CD4-positive, alpha-beta T cell treated with Interleukin-4 for 1 hour (primary cell): Measurements from ENCODE around the gene ARPC1B.
"Not testable (repeated sequence)": the region's sequence is repeated elsewhere in the genome, so short reads cannot be mapped to it uniquely, and the experiment has no call there.

ENCODE experiments used
- DNase-seq, 2 donors: peaks; one replicate each; pipeline ENCODE4 v3.0.0-alpha.2; 2020 to 2022

ARPC1B gene

DNA sequence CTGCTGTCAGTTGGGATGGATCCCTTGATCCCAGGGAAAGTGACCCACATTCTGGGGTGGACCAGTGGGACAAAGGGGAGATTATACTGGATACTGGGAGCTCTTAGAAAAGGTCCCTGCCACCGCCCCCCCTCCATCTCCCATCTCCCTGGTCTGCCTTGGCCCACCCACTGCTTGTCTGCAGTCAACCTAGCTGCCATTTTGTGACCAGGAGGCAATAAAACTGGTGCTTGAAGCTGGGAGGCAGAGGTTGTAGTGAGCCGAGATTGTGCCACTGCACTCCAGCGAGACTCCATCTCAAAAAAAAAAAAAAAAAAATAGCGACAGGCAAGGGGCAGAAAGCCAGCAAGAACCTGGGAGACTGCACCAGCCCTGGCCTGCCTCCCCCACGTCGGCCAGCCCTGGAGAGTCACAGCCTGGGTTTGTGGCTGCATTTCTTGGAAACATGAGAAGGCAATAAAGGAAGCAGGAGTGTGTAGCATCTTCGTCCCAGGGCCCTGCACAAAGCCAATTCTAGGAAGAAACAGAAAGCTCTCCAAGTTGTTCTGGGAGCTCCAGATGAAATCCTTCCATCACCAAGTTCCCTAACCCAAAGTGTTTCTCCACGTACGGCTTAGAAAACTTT is 4.7 kb upstream of the ARPC1B start:
- DNase-seq: no peak

DNA sequence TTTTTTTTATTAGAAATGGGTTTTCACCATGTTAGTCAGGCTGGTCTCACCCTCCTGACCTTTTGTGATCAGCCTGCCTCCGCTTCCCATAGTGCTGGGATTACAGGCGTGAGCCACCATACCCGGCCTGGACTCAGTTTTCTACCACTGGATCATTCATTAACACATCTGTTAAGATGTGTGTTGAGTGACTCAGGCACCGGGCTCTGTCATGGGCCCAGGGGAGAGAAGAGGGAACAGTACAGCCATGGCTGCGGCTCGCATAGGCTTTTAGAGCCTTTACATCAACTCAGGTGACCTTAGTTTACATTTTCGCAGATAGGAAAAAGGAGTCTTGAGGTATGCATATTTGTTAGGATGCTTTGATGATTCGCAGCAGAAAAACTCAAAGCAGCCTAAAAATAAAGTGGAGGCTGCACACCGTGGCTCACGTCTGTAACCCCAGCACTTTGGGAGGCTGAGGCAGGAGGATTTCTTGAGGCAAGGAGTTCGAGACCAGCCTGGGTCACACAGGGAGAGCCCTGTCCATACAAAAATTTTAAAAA is 3.1 kb upstream of the ARPC1B start:
- DNase-seq: no peak

DNA sequence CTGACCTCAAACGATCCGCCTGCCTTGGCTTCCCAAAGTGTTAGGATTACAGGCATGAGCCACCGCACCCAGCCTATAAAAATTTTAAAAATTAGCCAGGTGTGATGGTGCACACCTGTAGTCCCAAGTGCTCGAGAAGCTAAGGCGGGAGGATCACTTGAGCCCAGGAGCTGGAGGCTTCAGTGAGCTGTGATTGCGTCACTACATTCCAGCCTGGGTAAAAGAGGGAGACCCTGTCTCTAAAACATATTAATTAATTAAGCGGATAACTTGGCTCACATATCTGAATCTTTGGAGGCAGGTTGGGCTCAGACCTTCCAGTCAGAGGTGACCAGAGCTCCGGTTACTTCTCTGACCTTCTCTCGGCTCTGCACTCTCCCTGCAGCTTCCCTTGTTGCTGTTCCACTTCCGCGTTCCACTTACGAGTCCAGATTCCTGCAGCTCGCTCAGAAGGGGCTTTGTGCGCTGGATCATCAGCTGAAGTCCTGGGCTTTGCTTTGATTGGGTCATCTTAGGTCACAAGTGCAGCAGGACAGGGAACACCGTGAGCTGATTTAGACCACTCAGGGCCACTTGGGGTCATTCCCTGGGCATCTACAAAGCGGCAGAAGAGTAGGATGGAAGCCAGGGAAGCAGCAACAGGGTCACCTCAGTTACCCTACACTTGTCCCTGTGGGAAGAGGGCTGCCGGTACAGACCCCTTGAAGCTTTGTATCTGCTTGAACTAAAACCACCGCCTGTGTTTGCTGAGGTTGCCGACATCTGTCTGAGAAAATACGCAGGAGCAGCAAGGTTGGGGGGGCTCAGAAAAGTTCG is 2.0 kb upstream of the ARPC1B start:
- DNase-seq: no peak

DNA sequence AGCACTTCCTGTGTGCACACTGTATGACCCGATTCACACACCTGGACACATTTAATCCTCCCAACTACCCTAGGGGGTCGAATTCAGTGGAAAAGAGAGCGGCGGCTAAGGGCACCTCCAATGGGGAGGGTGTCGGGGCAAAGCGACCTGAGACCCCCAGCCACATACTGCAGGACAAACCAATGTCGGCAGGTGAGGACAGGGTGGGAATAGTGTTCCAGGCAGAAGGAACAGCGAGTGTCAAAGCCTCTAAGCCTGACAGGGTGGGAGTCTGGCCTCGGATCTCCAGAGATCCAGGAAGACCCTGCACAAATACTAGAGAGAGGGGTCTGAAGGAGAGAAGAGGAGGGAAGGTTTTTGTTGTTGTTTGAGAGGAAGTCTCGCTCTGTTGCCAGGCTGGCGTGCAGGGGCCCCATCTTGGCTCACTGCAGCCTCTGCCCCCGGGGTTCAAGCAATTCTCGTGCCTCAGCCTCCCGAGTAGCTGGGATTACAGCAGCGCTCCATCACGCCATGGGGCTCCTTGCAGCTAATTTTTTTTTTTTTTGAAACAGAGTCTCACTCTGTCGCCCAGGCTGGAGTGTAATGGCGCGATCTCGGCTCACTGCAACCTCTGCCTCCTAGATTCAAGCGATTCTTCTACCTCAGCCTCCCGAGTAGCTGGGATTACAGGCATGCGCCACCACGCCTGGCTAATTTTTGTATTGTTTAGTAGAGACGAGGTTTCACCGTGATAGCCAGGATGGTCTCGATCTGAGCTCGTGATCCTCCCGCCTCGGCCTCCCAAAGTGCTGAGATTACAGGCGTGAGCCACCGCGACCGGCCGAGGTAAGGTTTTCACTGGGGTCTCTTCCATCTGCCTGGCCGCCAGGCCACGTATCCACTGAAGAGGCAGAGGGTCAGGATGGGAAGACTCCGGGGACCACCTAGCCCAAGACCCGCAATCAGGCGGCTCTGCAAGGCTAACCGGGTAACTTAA is 1.2 kb upstream of the ARPC1B start:
- DNase-seq: no peak

DNA sequence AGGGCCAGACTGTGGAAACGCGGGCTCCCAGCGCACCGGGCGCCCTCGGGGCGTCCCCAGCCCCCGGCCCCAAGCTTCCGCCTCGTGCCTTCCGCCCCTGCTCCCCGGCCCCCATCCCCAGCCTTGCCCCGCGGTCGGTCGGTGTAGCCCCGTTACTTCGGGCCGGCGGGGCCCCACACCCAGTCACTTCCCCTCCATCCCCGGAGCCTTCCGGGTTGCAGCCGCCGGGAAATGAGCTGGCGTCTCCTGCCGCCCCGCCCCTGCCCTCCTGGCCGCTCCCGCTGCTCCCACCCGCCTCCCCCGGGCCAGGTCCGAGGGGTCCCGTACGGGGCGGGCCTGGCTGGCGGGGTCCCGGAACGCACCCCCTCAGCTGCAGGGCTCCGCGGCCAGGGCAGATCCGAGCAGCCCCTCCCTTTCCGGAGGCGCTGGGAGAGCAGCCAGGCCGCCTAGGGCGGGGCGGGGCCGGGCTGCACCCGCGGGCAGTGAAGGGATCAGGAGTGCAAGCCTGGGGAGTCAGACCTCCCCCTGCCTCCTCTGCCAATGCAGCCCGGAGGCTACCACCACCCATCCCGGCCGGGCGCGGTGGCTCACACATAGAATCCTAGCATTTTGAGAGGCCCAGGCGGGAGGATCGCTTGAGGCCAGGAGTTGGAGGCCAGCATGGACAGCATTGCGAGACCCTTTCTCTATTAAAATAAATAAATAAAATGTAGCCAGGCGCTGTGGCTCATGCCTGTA is 709 bp downstream of the ARPC1B start:
- peak; percentile 57 to 70 for DNase-seq

DNA sequence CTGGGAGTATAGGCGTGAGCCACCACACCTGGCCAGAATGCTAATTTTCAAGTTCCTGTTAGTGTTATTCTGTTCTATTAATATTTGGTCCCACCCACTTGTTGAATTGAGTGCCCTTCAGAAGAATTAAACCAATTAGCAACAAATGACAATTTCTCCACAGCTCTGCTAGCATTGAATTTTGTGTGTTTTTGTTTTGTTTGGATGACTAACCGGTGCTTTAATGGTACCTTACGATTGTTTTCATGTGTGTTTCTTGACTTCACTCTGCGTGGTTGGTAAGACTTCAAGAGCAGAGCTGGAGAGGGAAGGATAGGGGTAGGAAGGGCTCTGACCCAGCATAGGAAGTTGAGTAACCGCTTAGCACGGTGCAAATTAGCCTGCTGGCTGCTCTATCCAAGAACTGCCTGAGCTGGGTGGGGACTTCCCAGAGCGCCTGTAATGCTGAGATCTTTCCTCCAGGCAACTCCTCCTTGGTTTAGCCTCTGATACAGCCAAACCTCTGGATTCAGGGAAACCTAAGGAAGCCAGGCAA is 4.6 kb downstream of the ARPC1B start:
- DNase-seq: peak; percentile 71 to 74

DNA sequence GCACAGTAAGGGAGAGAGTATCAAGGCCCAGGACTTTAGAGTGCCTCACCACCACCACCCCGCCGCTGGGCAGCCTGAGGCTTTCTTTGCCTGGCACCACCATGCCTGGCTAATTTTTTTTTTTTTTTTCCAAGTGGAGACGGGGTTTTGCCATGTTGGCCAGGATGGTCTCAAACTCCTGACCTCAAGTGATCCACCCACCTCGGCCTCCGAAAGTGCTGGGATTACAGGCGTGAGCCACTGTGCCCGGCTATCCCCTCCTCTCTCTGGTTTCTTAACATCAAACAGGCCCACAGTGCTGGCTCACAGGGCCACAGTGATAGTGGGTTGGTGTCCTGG is 5.1 kb downstream of the ARPC1B start:
- not testable (repeated sequence) for DNase-seq

DNA sequence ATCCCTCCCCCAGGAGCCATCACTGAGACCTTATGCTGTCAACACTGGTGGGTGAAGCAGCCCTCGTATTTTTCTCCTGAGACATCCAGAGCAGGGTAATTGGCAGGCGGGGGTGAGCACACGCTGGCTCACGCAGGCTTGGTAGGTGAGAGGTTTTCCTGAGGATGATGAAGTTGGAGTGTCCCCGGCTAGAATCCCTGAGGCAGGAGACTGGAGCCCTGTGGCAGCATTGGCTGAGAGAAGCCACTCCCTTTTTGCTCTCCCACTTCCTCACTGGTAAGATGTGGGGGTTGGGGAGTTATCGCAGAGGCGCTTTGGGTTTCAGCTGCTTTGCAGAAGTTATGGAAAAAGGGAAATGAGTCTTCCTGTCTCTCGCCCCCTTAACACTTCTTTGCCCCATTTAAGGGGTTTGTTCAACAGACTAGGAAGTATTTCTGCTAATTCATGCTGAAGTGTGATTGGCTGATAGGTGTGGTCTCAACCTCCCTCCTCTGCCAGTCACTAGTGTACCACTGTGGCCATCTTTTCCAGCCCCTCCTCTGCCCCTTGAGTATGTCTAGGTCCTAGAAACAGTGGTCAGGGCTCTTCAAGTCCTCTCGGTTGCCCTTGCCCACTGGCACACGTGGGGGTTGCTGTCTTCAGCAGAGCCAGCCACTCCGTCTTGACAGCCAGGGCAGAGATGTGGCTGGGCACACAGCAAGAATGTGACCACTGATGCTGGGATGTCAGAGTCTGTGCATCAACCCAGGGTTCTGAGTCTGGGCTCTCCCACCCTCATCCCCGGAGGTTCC is 5.7 kb downstream of the ARPC1B start:
- peak; percentile 66 to 74 for DNase-seq

DNA sequence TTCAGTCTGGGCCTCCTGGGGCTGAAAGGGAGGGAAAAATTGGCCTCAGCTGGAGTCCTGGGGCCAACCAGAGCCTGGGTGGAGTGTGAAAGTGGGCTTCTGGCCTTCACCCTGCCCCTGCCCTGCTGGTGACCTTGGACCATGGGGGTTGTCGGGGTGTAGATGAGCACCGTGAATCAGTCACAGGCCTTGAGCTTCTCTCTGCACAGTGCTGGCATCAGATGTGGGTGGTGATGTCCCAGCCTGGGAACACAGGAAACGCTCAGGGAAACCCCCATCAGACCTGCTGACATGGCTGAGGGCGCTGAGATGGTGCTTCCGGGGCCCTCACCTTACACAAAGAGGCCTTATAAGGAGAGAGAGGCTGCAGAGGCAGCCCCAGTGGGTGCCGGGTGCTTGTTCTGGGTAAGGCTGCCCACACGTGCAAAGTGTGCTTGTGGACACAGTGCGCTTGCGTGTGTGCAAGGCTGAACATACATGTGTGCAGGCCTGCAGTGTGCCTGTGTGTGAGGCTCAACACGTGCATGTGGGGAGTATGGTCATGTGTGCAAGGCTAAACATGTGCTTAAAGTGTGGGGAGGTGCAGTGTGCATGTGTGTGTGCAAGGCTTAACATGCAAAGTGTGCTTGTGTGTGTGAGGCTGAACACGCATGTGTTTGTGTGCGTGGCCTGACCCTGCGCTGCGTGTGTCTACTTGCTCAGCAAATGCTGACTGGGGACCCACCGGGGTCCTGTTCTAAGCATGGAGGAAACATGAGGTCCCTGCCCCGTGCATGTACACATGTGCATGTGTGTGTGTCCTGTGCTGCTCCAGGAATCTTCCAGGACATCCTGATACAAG is 6.5 kb downstream of the ARPC1B start:
- peak; percentile 94 to 95 for DNase-seq

DNA sequence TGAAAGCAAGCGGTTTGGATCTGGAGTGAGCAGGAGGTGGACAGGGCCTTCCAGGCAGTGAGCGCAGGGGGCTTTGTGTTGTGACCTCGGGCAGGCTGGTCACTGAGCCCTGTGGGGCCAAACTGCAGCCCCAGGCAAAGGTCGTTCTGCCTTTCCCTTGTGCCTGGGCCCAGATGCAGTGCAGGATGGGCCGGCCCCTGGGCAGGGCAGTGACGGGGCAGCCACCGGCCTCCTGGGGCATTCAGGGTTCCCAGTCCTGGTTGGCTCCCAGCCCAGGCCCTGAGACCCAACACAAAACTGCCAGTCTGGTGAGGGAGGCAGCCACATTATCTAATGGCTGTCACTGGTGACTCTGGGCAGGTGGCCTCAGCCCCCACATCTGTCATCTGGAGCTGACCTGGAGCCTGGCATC is 7.1 kb downstream of the ARPC1B start:
- no peak for DNase-seq

DNA sequence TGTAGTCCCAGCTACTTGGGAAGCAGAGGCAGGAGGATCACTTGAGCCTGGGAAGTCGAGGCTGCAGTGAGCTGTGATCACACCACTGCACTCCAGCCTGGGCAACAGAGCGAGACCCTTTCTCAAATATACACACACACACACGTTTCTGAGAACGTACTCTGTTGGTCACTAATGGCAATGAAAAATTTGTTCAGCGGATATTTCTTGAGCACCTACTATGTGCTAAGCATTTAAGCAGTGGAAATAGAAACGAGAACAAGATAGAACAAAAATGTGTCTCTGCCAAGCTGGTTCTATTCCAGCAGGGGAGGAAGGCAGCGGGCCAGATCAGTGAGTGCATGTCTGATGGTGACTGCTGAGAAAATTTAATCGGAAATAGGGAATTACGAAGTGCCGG is 8.7 kb downstream of the ARPC1B start:
- DNase-seq: no peak

DNA sequence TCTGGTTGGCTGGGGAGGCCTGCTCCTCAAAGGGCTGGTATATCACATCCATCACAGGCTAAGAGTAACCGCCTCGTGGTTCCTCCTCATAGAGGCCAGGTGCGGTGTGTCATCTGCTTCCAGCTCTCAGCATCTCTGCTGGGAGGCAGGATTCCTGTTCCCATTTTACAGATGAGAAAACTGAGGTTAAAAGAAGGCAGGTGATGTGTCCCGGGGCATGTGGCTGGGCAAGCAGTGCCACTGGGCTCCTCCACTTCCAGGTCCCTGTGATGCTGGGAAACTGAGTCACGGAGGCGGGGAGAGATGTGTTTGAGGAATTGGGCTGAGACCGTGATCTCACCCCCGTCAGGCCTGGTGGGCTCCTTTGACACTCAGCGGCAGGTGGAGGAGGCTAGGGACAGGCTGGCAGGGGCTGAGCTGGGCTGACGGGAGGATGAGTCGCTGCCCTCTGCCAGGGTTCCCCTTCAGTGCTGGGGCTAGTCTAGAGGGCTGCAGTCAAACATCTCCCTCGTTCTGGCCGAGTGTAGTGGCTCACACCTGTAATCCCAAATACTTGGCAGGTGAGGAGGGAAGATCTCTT is 9.4 kb downstream of the ARPC1B start:
- no peak for DNase-seq

DNA sequence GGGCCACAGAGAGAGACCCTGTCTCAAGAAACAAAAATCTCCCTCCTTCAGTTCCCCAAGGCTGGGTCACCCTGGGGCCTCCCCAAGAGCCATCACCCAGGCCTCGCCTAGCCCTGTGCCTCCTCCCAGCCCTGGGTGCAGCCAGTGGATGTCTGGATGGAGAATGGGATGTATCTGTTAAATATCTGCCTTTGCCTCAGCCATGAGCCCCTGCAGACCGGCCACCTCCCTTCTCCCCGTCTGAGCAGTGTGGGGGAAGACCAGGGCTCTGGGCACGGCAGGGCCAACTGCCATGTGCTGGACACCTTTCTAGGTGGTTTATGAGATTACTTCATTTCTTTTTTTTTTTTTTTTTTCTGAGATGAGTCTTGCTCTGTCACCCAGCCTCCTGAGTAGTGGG is 10.0 kb downstream of the ARPC1B start:
- DNase-seq: no peak

DNA sequence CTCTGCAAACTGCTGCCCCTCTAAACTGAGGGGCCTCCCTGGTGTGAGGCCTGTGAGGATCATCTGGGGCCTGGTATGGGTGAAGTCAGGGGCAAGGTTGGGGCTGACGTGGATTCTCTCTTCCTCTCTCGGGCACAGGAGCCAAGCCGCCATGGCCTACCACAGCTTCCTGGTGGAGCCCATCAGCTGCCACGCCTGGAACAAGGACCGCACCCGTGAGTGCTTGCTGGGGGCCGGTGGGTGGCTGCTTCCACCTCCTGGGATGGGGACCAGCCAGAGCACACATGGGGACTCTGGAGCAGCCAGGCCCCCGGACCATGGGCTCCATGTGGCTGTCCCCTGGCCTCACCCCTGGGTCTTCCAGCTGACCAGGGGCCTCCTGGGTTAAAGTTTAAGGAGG is 11.0 kb downstream of the ARPC1B start:
- DNase-seq: no peak

DNA sequence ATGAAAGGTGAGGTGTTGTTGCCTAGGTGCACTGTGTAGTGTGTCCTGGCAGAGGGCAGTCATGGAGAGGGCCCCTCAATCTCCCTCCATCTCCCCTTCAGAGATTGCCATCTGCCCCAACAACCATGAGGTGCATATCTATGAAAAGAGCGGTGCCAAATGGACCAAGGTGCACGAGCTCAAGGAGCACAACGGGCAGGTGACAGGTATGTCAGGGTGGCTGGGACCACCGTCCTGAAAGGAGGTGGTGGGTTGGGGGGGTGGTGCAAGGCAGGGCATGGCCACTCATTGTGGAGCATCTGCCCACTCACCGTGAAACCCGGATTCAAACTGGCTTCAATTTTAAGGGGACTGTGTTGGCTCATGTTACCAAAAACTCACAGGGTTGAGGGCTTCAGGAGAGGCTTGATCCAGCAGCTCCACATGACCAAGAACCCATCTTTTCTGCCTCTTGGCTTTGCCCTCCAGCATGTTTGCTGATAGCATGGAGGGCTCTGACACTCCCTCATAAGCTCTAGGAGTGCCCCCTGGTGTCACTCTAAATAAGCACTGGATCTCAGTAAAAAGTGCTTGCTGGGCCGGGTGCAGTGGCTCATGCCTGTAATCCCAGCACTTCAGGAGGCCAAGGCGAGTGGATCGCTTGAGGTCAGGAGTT is 12.2 kb downstream of the ARPC1B start:
- peak; percentile 57 to 63 for DNase-seq

DNA sequence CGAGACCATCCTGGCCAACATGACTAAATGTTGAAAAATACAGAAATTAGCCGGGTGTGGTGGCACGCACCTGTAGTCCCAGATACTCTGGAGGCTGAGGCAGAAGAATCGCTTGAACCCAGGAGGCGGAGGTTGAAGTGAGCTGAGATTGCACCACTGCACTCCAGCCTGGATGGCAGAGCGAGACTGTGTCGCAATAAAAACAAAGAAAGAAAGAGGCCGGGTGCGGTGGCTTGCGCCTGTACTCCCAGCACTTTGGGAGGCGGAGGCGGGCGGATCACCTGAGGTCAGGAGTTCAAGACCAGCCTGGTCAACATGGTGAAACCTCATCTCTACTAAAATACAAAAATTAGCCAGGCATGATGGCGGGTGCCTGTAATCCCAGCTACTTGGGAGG is 12.7 kb downstream of the ARPC1B start:
- DNase-seq: not testable (repeated sequence)

DNA sequence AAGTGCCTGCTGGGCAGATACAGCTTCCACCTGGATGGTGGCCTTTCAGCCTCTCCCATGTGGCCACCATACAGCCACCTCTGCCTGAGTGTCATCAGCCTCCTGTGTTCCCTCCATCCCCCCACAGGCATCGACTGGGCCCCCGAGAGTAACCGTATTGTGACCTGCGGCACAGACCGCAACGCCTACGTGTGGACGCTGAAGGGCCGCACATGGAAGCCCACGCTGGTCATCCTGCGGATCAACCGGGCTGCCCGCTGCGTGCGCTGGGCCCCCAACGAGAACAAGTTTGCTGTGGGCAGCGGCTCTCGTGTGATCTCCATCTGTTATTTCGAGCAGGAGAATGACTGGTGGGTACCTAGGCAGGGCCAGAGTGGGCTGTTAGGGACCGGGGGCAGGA is 13.4 kb downstream of the ARPC1B start:
- DNase-seq: no peak

DNA sequence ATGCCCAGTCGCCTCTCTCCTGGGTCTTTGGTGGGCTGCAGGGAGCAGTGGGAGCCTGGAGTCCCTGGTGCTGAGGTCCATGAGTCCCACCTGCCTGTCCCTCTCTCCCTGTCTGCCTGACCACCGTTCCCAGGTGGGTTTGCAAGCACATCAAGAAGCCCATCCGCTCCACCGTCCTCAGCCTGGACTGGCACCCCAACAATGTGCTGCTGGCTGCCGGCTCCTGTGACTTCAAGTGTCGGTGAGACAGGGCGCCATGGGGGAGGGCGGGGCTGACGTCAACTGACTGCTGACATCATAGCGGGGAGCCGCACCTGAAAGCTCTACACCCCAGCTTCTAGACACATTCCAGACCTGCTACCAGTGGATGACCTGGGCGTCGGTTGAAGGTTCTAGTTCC is 15.2 kb downstream of the ARPC1B start:
- no peak for DNase-seq

DNA sequence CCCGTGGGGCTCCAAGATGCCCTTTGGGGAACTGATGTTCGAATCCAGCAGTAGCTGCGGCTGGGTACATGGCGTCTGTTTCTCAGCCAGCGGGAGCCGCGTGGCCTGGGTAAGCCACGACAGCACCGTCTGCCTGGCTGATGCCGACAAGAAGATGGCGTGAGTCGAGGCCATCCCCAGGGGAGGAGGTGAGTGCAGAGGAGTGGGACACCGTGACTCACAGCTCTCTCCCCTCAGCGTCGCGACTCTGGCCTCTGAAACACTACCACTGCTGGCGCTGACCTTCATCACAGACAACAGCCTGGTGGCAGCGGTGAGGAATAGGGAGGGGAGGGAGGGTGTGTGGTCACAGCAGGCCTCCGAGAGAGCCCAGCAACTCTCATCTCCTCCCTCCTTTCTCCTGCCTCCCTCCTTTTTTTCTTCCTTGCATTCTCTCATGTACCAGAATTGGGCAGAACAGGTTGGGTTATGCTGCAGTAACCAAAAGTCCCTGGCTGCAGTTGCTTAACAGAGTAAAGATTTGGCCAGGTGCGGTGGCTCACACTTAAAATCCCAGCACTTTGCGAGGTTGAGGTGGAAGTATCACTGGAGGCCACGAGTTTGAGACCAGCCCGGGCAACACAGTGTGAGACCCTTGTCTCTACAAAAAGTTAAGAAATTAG is 16.5 kb downstream of the ARPC1B start:
- no peak for DNase-seq
